ENCODE results near the gene C6orf136.
"Not testable (repeated sequence)": the region's sequence is repeated elsewhere in the genome, so short reads cannot be mapped to it uniquely, and the experiment has no call there.

The C6orf136 gene

DNA sequence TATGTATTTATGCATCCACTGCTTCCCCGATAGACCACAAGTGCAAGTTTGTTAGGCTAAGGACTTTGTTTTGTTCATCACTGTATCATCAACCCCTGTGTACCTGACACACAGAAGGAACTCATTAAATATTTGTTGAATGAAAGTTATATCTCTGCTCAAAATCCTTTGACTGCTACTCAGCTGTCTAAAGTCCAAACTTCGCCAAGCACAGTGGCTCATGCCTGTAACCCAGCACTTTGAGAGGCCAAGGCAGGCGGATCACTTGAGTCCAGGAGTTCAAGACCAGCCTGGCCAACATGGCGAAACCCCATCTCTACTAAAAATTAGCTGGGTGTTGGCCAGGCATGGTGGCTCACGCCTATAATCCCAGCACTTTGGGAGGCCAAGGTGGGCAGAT, 11.0 kb downstream of the C6orf136 start:
- DNase-seq (ENCODE audit: low read depth in 2 of 2), result not testable (repeated sequence)

DNA sequence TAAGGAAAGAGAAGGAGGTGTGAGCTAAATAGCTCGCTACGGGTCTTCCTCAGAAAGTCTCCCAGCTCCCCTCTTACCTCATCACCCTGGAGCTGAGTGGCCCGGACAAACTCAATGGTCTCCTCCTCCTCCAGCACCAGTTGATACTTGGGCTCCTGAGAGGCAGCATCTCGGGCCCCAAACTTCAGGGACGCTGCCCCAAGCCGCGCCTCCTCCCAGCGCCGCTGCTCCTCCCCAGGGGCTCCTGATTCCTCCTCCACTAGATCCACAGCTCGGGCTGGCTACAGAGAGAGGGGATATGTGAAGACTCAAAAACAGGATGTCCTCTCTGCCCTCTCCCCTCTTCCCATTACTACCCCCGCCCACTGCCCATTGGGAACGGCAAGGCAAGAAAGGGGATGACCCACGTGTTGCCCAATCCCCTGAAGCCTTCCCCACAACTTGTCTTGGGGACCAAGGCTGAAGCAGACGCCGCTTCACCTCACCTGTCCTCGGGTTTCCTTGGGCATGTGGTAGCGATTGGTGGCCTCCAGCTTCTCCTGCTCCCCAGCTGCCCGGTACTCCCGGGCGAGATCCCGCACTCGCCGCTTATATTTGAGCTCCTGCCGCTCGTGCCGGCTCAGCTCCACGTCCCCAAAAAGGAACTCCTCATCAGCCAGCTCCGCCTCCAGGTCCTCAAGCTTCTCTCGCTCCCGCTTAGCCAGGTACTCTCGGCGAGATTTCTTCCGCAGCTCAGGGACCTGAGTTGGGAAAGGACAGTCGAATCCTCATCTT, 18.2 kb downstream of the C6orf136 start:
- DNase-seq (ENCODE audit: low read depth in 2 of 2), result no peak

DNA sequence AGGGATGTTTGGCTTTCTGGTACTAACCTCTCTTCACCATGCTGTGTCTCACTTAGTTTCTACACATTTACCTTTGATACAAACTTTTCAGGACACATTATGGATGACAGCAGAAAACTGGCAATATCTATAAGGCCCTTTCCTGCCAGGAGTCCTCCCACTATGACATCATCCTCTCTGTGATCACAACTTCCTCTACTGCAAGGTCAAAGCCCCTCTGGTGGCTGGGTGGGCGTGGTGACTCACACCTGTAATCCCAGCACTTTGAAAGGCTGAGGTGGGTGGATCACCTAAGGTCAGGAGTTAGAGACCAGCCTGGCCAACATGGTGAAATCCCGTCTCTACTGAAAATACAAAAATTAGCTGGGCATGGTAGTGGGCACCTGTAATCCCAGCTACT, 19.4 kb downstream of the C6orf136 start:
- peak in 1 of 2 donors; percentile 33 for DNase-seq (ENCODE audit: low read depth in 2 of 2)

DNA sequence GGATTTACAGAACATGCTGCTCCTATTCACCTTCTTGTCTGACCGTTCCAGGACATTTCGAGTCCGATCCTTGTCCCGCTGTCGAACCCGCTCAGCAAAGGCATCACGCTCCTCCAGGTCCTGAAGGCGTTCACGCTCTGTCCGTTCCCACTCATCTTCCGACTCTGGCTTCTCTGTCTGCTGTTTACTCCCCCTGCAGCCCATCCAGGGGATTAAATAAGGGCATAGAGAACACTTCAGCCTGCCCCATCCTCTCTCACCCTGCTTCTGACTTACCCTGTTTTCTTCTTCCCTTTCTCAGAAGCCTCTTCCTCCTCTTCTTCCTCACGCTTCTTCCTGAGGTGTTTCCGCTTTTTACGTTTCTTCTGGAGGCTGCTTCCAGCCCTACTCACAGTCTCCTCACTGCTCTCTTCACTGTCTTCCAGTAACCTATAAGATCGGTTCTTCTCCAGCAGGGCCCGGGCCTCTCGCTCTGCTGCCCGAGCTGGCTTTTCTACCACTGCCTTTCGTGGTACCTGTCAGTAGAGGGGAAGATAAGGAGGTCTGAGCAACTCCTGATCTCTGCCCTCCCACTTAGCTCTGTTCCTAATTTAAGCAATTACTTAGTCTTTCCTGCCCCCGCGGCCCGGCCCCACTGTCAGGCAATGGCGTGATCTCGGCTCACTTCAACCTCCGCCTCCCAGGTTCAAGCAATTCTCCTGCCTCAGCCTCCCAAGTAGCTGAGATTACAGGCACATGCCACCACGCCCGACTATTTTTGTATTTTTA, 24.0 kb downstream of the C6orf136 start:
- DNase-seq (ENCODE audit: low read depth in 2 of 2), result no peak

DNA sequence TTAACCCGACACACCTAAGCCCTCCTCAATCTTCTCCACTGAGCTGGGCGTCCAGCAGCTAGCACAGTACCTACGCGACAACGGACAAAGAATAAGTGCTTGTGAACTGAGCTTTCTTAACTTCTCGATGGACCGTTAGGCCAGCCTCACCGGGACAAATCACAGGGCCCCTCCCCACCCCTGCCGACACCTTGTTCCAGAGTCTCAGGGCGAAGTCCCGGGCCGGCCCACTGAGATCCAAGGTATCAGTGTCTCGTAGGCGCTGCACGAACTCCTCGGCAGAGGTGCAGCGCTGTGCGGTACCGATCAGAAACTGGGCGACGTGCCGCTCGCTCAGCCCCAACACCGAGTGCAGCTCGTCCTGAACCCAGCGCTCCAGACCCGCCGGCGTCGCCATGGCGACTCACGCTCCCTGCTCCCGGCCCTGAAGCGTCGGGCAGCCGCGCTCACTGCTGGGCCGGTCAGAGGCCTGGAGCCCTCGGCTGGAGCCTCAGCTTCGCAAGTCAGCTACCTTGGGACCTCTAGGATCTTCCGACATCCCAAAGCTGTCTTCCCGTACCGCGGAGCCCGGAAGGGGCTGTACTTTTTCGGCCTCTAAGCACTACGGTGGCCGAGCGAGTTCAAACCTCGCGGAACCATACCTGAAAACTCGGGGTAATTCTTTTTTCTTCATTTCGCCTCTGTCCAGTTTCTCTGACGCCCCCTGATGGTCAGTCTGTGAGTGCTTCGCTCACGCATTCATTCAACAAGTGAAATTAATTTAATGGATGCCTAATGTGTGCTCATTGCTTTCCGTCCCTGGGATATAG, 25.7 kb downstream of the C6orf136 start, which contains the start of gene DHX16:
Gene DHX16, minus strand, starts transcription at position 562 of the 809 bp plus-strand sequence. Its CDS starts 165 bp downstream, at position 397.
- DNase-seq (ENCODE audit: low read depth in 2 of 2), result peak; percentile 77 to 79

DNA sequence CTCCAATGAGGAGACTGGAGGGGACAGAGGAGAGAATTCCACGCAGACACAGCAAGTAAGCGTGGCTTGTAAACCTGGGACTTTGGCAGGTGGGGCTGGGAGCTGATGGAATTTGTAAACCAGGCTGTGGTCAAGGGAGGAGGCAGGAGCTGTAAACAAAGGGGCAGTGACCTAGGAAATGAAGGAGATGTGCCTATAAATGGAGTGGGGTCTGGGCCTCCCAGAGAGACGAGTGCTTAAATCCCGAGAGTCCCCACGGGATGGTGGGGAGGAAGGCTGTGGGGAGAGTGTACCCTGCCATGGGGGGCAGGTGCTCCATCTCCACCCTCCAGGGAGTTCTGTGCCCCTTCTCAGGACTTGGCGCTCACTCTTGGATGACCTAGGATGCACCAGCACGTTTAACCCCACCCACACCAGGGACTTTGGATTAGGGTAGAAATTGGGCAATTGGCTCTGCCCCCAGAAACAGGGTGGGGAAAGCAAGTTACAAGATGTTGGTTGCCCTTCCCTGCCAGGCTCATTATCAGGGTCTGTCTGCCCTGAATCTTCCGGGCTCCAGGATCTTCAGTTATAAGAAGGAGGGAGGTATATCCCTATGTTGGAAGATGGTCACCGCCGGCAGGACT, 29.8 kb downstream of the C6orf136 start:
- DNase-seq (ENCODE audit: low read depth in 2 of 2), result no peak

- peak; percentile 79 for DNase-seq (ENCODE audit: low read depth in 2 of 2)
Observed at GRCh38 chr6:30678964-30679726, 32.2 kb downstream of the C6orf136 start.

- no peak for DNase-seq (ENCODE audit: low read depth in 2 of 2)
Observed at GRCh38 chr6:30679765-30680535, 33.0 kb downstream of the C6orf136 start.

DNA sequence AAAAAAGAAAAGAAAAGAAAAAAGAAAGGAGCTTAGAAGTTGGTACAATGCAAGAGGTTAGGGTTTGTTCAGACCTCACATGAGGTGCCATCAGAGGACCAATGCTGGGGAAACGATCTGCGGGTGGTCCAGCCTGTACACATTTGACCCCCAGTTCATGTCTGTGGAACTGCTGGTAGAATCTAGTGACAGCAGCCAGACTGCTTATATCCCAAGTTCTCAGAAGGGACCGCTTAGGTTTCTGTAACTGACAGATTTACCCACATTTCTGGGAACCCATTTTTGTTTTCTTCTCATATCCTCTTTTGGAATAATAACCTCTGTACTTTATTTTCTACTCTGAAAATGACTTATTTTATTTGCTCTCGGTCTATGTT, 34.8 kb downstream of the C6orf136 start:
- no peak for DNase-seq (ENCODE audit: low read depth in 2 of 2)

DNA sequence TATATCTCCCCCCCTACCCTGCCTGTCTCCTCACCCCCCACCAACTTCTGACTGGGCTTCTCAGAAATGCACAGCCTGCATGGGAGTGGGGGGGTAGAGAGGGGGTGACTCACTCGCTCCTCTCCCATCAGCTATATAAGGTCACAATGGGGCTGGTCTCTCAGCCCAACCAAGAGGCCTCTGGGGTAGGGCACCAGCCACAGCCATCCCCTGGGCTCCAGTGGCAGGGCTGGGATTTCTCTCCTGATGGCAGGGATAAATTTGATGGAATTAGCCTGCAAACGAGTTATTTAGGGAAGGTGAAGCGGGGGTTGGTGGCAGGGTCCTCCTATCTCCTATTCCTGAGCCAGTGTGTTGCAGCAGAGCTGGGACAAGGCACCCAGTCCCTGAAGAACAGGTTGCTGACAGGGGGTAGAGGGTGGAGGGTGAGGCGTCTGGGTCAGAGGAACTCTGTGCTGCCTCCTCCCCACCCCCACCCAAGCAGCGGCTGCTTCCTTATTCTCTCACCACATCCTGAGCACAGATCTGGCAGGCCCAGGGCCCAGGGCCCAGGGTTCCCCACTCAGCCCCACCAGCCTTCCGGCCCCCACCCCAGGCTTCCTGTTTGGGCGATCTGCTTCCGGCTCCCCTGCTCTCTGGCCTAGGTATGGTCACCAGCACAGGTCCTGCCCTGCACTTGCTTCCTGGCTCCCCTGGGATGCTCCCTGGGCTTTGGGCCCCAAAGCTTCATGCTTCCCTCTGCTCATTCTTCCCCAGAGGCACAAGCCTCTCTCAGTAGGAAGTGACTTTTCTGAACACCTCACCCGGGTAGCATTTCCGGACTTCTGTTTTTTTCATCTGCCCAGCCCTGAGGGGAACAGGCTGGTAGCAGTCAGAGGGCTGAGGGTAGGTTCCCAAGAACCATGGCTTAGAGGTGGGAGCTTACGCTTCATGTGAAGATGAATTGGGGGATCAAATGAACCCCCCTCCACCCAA, 35.5 kb downstream of the C6orf136 start:
- peak; percentile 72 to 76 for DNase-seq (ENCODE audit: low read depth in 2 of 2)

DNA sequence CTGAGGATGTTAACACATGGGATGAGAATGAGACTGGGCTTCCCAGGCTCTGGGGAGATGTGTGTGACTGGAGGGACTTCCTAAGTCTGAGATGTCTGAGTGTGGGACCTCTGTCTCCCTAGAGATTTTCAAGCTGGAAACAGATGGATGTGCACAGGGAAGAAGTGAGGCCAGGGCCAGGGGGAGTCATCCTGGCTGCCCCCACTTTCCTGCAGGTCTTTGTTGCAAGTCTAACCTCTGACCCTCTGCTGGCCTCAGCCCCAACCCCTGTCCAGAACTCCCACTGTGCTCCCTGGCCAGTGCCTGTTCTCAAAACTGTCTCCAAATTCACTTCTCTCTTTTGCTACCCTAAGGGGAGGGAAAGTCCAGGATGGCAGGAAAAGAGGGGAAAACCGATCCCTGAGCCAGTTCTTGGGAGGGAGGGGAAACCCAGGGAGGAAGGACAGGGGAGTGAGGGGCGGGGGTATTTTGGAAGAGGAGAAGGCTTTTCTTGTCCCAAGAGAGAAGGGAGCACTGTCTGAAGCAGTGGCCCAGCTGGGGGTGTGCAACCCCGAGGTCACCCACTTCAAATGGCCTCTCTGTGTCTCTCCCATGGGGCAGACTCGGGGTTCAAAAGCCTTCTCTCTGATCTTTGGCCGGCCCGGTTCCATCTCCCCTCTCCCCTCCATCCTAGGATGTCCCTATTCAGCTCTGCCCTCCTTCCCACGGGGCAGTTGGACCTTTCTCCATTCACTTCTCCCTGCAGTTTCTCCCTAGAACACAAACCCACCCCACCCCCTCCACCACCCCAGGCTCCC, 36.4 kb downstream of the C6orf136 start:
- no peak for DNase-seq (ENCODE audit: low read depth in 2 of 2)

GRCh38 chr6:30683980-30684338, 37.0 kb downstream of the C6orf136 start:
- no peak for DNase-seq (ENCODE audit: low read depth in 2 of 2)

DNA sequence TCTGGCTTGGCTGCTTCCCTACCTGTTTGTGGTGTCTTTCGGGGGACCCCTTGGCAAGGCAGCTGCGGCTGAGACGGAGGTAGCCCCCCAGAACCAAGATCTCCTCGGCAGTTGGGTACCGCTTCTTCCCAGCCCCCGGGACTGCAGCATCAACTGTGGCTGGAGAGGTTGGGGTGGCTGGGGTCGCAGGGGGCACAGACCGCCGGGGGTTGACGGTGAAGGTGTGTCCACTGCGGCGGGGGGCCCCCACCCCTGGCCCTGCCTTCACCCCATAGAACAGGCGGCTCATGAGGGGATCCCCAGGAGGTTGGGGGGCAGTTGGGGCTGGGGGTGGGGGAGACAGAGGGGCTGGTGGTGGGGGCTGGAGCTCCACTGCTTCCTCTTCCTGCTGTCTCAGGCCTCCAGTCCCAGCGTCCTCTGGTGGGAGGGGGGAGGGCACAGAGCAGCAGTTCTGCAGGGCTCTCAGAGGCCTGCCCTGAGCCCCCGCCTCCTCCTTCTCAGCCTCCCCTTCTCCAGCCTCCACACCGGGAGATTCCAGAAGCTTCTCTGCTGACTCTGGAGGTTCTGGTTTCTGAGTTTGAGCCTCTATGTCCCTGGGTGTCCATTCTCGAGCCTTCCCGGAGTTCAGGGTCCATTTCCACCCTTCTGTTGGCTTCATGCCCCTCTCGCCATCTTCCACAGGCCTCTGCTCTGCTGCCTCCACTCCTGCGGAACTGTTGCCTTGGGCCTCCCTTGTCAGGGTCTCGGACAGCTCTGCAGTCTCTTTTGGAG, 37.6 kb downstream of the C6orf136 start:
- peak in 1 of 2 donors; percentile 31 for DNase-seq (ENCODE audit: low read depth in 2 of 2)

DNA sequence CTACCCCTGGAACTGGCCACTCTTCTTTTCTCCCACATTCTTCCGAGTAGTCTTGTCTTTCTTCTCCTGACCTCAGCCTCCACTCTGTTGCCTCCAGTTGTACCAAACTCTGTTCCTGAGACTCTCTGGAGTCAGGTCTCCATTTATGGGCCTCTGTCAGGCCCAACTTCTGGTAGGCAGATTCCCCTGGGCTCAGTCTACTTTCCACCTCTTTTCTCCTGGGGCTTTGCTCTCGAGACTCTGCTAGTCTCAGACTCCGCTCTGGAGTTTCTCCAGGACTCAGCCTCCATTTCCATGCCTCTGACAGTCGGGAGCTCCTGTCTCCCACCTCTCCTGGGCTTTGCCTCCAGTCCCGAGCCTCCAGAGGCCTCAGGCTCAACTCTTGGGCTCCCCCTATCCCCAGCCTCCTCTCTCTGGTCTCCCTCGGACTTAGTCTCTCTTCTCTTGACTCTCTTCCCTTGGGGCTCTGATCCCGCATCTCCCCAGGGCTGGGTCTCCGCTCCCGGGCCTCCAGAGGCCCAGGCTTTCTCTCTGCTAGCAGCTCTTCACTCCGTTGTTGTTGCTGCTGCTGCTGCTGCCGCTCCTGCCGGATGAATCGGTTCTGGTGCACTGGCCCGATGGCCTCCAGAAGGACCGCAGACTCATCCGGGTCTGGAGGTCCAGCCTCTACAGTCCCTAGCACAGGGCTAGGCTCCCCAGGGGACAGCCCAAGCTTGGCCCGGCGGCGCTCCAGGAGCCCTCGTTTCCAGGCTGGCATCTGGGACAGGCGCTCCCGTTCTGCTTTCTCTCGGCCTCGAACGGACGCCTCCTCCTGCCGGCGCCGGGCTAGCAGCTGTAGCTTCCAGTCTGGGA, 38.5 kb downstream of the C6orf136 start:
- DNase-seq (ENCODE audit: low read depth in 2 of 2), result no peak

- peak; percentile 73 to 76 for DNase-seq (ENCODE audit: low read depth in 2 of 2)
Observed at GRCh38 chr6:30686009-30686907, 39.3 kb downstream of the C6orf136 start, which contains the start of gene PPP1R18. Gene PPP1R18, minus strand, starts transcription at chr6:30686645. Its CDS starts 627 bp downstream, at chr6:30686018.

Measured in activated CD8-positive, alpha-beta memory T cell treated with anti-CD3 and anti-CD28 coated beads for 4 hours (primary cell).